GM03348 (cell line): ENCODE measurements around the gene VGF.
A peak's percentile ranks its signal among the peaks of the same experiment; 100 is the strongest.
"Not testable (repeated sequence)": the region's sequence is repeated elsewhere in the genome, so short reads cannot be mapped to it uniquely, and the experiment has no call there.

ENCODE experiments used
- DNase-seq: peaks from one replicate; pipeline ENCODE4 v3.0.0; 2012; ENCODE audit warnings: low spot score

The VGF gene

GRCh38 chr7:101115215-101115614 is 50.2 kb downstream of the VGF start:
- no peak for DNase-seq

GRCh38 chr7:101114492-101114891 is 50.9 kb downstream of the VGF start:
- peak; percentile 48 for DNase-seq

GRCh38 chr7:101113836-101114235 is 51.5 kb downstream of the VGF start:
- DNase-seq, result no peak

- DNase-seq, result not testable (repeated sequence)
Observed at GRCh38 chr7:101113140-101113539, 52.2 kb downstream of the VGF start.
